B cell (primary cell): ENCODE data around the gene C4BPB.

Experiments
- EZH2 ChIP-seq: IDR thresholded peaks from 2 replicates; pipeline ENCODE4 v1.6.1; 2012; ENCODE audit warnings: borderline replicate concordance, low read depth, mild to moderate bottlenecking, moderate library complexity, low read length; ENCODE audit not compliant: insufficient read depth, poor library complexity, severe bottlenecking
- TF ChIP-seq, protein P1 (sequence below): fragments of 200-600 bp; IDR thresholded peaks from one replicate; pipeline ENCODE4 v1.8.0; 2022; ENCODE audit warnings: antibody characterized with exemption, mild to moderate bottlenecking

DNA sequence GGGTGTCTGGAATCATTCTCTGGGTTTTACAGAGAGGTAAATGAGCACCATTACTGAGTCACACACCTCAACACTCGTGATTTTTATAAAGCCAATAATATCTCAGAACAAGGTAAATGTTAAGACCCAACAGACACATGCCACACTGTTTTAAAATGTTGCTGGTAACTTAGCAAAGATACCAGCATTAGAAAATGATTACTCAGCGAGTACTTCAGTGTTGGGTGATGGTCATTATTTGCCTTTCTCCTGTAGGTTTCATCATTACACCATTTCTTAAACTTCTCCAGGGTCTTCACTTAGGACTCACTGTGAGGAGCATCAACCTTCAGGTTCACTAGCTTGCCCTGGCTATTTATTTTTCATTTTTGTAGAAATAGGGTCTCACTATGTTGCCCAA lies 6.9 kb upstream of the C4BPB start:
- no peak for TF ChIP-seq EZH2
- TF ChIP-seq, protein P1, sequence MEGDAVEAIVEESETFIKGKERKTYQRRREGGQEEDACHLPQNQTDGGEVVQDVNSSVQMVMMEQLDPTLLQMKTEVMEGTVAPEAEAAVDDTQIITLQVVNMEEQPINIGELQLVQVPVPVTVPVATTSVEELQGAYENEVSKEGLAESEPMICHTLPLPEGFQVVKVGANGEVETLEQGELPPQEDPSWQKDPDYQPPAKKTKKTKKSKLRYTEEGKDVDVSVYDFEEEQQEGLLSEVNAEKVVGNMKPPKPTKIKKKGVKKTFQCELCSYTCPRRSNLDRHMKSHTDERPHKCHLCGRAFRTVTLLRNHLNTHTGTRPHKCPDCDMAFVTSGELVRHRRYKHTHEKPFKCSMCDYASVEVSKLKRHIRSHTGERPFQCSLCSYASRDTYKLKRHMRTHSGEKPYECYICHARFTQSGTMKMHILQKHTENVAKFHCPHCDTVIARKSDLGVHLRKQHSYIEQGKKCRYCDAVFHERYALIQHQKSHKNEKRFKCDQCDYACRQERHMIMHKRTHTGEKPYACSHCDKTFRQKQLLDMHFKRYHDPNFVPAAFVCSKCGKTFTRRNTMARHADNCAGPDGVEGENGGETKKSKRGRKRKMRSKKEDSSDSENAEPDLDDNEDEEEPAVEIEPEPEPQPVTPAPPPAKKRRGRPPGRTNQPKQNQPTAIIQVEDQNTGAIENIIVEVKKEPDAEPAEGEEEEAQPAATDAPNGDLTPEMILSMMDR = no peak
